SK-N-SH (cell line): ENCODE measurements around the gene CD34.

Experiments
- RFX5 ChIP-seq: IDR thresholded peaks from 2 replicates; pipeline ENCODE4 v1.6.1; 2012; ENCODE audit warnings: mild to moderate bottlenecking, improper control_type of control experiment, low read length
- TF ChIP-seq, protein P1 (sequence below): IDR thresholded peaks from 2 replicates; pipeline ENCODE4 v1.6.1; 2012; ENCODE audit warnings: mild to moderate bottlenecking, low read depth, low read length, moderate library complexity

GRCh38 chr1:207837673-207838072, 73.3 kb downstream of the CD34 start:
- TF ChIP-seq, protein P1, sequence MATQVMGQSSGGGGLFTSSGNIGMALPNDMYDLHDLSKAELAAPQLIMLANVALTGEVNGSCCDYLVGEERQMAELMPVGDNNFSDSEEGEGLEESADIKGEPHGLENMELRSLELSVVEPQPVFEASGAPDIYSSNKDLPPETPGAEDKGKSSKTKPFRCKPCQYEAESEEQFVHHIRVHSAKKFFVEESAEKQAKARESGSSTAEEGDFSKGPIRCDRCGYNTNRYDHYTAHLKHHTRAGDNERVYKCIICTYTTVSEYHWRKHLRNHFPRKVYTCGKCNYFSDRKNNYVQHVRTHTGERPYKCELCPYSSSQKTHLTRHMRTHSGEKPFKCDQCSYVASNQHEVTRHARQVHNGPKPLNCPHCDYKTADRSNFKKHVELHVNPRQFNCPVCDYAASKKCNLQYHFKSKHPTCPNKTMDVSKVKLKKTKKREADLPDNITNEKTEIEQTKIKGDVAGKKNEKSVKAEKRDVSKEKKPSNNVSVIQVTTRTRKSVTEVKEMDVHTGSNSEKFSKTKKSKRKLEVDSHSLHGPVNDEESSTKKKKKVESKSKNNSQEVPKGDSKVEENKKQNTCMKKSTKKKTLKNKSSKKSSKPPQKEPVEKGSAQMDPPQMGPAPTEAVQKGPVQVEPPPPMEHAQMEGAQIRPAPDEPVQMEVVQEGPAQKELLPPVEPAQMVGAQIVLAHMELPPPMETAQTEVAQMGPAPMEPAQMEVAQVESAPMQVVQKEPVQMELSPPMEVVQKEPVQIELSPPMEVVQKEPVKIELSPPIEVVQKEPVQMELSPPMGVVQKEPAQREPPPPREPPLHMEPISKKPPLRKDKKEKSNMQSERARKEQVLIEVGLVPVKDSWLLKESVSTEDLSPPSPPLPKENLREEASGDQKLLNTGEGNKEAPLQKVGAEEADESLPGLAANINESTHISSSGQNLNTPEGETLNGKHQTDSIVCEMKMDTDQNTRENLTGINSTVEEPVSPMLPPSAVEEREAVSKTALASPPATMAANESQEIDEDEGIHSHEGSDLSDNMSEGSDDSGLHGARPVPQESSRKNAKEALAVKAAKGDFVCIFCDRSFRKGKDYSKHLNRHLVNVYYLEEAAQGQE = no peak
- TF ChIP-seq RFX5 = no peak
